ENCODE measurements around the gene OTOP2.

Gene OTOP2

DNA sequence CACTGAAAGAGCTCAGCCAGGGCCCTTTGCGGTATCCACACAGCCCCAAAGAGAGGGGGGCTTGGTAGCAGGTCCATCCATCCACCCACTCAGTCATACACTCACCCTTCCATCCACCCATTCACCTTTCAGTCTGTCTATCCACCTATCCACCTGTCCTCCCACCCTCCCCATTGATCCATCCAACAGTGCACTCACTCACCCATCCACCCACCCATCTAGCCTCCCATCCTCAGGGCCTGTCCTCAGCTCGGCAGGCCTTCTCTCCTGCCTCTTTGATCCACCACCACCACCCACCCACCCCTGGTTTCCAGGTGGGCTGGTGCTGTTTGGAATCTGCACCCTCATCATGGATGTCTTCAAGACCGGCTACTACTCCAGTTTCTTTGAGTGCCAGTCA is 1.2 kb downstream of the OTOP2 start:
- H3K4me3 ChIP-seq (ENCODE audit: low read depth in 1 of 2, low read length in 2 of 2): no peak overlapping the region
- peaks cover 24% of the 10 kb centered on the region for H3K27me3 ChIP-seq (ENCODE audit: insufficient read depth, low read length, poor library complexity)
- DNase-seq: no peak
- H3K27ac ChIP-seq (ENCODE audit: low read length): no peak overlapping the region
- no peak overlapping the region for H3K9ac ChIP-seq (ENCODE audit: low read depth, low read length)
- H4K20me1 ChIP-seq (ENCODE audit: insufficient read depth, low read length): no peaks in the 10 kb centered on the region; the same call in 1 of the 2 replicates
- TF ChIP-seq EZH2 (IDR thresholded peaks at IDR 0.05; ENCODE audit: borderline replicate concordance, low read depth, low read length, severe bottlenecking) (no peak), CTCF (IDR thresholded peaks at IDR 0.05; ENCODE audit: borderline replicate concordance, extremely low read depth, low read length, poor library complexity, severe bottlenecking) (no peak)
- no peaks in the 10 kb centered on the region for H3K36me3 ChIP-seq (ENCODE audit: insufficient read depth, low read length)
- no peak overlapping the region for H3K4me2 ChIP-seq (ENCODE audit: insufficient read depth, low read length)
- no peaks in the 10 kb centered on the region for H3K4me1 ChIP-seq (ENCODE audit: insufficient read depth, low read length)
- no peak for ATAC-seq (ENCODE audit: insufficient read depth, low read depth)
- H3K9me3 ChIP-seq (ENCODE audit: insufficient read depth, low read length, severe bottlenecking): no peaks in the 10 kb centered on the region
- H2AFZ ChIP-seq (ENCODE audit: low read depth, low read length): no peak overlapping the region
- H3K79me2 ChIP-seq (ENCODE audit: insufficient read depth, low read length): no peaks in the 10 kb centered on the region

DNA sequence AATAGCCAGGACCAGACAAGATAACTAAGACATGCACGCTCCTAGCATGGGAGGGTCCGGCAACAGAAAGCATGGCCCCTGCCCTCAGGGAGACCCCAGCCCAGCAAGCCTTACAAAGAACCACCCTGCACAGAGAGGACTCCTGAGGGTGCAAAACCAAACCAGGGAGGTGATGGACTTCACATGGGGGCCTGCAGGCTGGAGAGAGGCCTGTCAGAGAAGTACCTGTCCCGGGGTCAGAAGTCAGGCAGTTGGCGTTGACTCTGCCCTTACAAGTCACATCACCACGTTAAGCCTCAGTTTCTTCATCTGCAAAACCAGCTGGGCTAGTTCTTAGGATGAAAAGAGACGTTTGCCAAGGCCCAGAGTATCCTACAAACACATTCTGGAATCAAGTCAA is 4.7 kb downstream of the OTOP2 start:
- H3K27me3 ChIP-seq (ENCODE audit: insufficient read depth, low read length, poor library complexity): peaks cover 18% of the 10 kb centered on the region
- no peak for TF ChIP-seq CTCF (IDR thresholded peaks at IDR 0.05; ENCODE audit: borderline replicate concordance, extremely low read depth, low read length, poor library complexity, severe bottlenecking)
- TF ChIP-seq EZH2 (IDR thresholded peaks at IDR 0.05; ENCODE audit: borderline replicate concordance, low read depth, low read length, severe bottlenecking): no peak
- no peak for DNase-seq
- no peak overlapping the region for H3K4me3 ChIP-seq (ENCODE audit: low read depth in 1 of 2, low read length in 2 of 2)
- no peaks in the 10 kb centered on the region for H3K36me3 ChIP-seq (ENCODE audit: insufficient read depth, low read length)
- no peak overlapping the region for H3K9ac ChIP-seq (ENCODE audit: low read depth, low read length)
- ATAC-seq (ENCODE audit: insufficient read depth, low read depth): no peak
- no peaks in the 10 kb centered on the region for H3K79me2 ChIP-seq (ENCODE audit: insufficient read depth, low read length)
- H3K4me2 ChIP-seq (ENCODE audit: insufficient read depth, low read length): no peak overlapping the region
- H4K20me1 ChIP-seq (ENCODE audit: insufficient read depth, low read length): no peaks in the 10 kb centered on the region; the same call in 1 of the 2 replicates
- no peak overlapping the region for H3K27ac ChIP-seq (ENCODE audit: low read length)
- H3K9me3 ChIP-seq (ENCODE audit: insufficient read depth, low read length, severe bottlenecking): no peaks in the 10 kb centered on the region
- H2AFZ ChIP-seq (ENCODE audit: low read depth, low read length): no peak overlapping the region
- no peaks in the 10 kb centered on the region for H3K4me1 ChIP-seq (ENCODE audit: insufficient read depth, low read length)

GRCh38 chr17:74930535-74931036 is 6.5 kb downstream of the OTOP2 start:
- no peak for ATAC-seq (ENCODE audit: insufficient read depth, low read depth)
- no peak overlapping the region for H3K9ac ChIP-seq (ENCODE audit: low read depth, low read length)
- peaks cover 16% of the 10 kb centered on the region for H3K27me3 ChIP-seq (ENCODE audit: insufficient read depth, low read length, poor library complexity)
- TF ChIP-seq EZH2 (IDR thresholded peaks at IDR 0.05; ENCODE audit: borderline replicate concordance, low read depth, low read length, severe bottlenecking): no peak
- no peaks in the 10 kb centered on the region for H3K9me3 ChIP-seq (ENCODE audit: insufficient read depth, low read length, severe bottlenecking)
- no peak overlapping the region for H3K27ac ChIP-seq (ENCODE audit: low read length)
- no peak overlapping the region for H3K4me2 ChIP-seq (ENCODE audit: insufficient read depth, low read length)
- no peaks in the 10 kb centered on the region; the same call in 1 of the 2 replicates for H4K20me1 ChIP-seq (ENCODE audit: insufficient read depth, low read length)
- H2AFZ ChIP-seq (ENCODE audit: low read depth, low read length): no peak overlapping the region
- H3K36me3 ChIP-seq (ENCODE audit: insufficient read depth, low read length): no peaks in the 10 kb centered on the region
- H3K4me3 ChIP-seq (ENCODE audit: low read depth in 1 of 2, low read length in 2 of 2): no peak overlapping the region
- no peak for DNase-seq
- H3K4me1 ChIP-seq (ENCODE audit: insufficient read depth, low read length): no peaks in the 10 kb centered on the region
- H3K79me2 ChIP-seq (ENCODE audit: insufficient read depth, low read length): no peaks in the 10 kb centered on the region

GRCh38 chr17:74935048-74935447 is 11.0 kb downstream of the OTOP2 start:
- Histone ChIP-seq H3K36me3 (ENCODE audit: insufficient read depth, low read length) (no peaks in the 10 kb centered on the region), H3K27me3 (ENCODE audit: insufficient read depth, low read length, poor library complexity) (peaks cover 3% of the 10 kb centered on the region), H3K27ac (ENCODE audit: low read length) (no peak overlapping the region), H4K20me1 (ENCODE audit: insufficient read depth, low read length) (peaks cover 3% of the 10 kb centered on the region; the same call in 1 of the 2 replicates), H3K4me3 (ENCODE audit: low read depth in 1 of 2, low read length in 2 of 2) (no peak overlapping the region), H3K4me1 (ENCODE audit: insufficient read depth, low read length) (no peaks in the 10 kb centered on the region), H3K9me3 (ENCODE audit: insufficient read depth, low read length, severe bottlenecking) (no peaks in the 10 kb centered on the region), H3K79me2 (ENCODE audit: insufficient read depth, low read length) (no peaks in the 10 kb centered on the region), H3K9ac (ENCODE audit: low read depth, low read length) (no peak overlapping the region), H3K4me2 (ENCODE audit: insufficient read depth, low read length) (no peak overlapping the region), H2AFZ (ENCODE audit: low read depth, low read length) (no peak overlapping the region)
- TF ChIP-seq EZH2 (IDR thresholded peaks at IDR 0.05; ENCODE audit: borderline replicate concordance, low read depth, low read length, severe bottlenecking) (no peak), CTCF (IDR thresholded peaks at IDR 0.05; ENCODE audit: borderline replicate concordance, extremely low read depth, low read length, poor library complexity, severe bottlenecking) (no peak)
- ATAC-seq (ENCODE audit: insufficient read depth, low read depth) (no peak), DNase-seq (no peak)

All from DND-41 (cell line).